GM18520 (cell line): ENCODE data around the gene MED10.

ENCODE experiments used
- ATAC-seq: cut with Tn5 transposase; IDR thresholded peaks from one replicate; pipeline ENCODE4 v1.9.1; 2021; ENCODE audit not compliant: unreplicated experiment

The MED10 gene, protein sequence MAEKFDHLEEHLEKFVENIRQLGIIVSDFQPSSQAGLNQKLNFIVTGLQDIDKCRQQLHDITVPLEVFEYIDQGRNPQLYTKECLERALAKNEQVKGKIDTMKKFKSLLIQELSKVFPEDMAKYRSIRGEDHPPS

DNA sequence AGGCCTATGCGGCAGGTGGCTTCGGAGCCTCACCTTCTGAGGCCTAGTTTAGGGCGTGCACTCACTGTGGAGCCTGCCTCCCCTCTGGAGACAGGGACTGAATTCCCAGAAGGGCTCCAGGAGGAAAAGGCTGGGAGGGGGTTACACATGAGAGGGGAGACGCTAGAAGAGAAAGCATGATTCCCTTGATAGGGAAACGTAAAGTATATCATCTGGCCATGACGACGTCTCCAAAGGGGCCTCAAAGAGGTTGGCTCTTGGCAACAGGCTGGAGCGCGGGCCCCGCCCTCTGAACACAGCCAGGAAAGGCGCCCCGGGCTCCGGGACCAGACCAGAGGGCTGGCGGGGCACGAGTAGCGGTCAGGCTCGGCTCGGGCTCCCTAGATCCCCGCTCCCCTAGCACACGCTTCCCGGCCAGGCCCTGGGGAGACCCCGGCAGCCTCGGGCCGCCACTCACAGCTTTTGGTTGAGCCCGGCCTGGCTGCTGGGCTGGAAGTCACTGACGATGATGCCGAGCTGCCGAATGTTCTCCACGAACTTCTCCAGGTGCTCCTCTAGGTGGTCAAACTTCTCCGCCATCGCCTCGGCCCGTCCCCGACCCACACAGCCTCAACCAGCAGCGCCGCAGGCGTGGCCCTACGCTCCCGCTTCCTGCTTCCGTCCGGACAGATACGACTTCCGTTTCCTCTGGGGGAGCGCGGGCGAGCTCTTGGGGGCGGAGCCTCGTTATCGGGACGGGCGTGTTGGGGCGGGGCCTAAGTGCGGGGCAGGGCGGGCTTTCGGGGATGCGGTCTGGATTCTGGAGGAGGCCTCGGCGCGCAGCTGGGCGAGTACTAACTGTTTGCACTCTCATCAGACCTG is at the start of gene MED10:
TSS of gene MED10 (minus strand) at position 643 of the 861 bp plus-strand sequence. CDS start at position 579, 64 bp downstream.
- ATAC-seq = peak; percentile 94

DNA sequence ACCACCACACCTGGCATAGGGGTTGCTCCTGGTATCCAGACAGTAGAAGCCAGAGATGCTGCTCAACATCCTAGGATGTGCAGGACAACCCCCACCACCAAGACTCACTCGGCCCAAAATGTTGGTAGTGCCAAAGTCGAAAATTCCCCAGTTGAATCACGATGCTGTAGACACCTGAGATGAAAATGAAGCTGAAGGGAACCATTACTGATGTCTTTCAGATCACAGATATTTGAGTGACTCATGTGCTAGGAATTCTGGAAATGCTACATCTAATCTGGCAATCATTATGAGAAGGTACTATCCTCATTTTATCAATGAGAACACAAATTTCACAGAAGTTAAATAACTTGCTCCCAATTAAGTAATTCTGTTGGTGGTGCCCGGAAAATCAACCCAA is 49.3 kb upstream of the MED10 start:
- ATAC-seq = no peak

DNA sequence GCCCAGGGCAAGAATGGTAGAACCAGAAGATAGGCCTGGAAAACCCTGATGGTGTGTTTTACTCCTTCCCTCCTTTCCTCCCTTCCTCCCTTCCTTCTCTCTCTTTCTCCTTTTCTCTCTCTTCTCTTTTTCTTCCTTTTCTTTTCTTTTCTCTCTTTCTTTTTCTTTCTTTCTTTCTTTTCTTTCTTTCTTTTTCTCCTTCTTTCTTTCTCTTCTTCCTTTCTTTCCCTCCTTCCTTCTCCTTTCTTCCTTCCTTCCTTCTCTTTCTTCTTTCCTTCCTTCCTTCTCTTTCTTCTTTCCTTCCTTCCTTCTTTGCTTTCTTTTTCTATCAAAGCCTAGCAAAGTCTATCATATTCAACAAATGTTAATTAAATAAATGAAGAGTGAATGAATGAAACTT is 46.4 kb upstream of the MED10 start:
- no peak for ATAC-seq

DNA sequence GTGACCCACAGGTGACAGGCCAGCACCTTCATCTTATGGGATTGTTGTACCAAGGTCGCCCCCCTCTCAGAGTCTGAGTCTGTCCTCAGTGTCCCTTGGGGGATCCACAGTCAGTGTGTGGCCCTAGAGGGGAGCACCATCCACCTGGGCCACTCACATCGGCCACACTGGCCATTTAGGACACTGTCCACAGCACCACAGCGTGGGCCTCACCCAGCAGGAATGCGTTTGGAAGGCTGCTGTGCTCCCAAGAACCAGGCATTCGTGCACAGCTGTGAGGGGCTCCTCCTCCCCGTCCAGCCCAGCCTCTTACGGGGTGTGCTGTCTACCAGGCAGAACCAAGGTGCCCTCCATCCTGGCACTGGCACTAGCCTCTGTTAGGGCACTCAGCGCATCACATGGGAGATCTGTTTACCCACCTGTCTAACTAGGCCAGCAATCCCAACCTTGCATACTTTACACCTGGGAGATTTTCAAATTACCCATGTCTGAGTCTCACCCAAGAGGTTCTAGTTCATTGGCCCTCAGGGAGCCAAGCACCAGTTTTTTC is 45.8 kb upstream of the MED10 start:
- no peak for ATAC-seq

DNA sequence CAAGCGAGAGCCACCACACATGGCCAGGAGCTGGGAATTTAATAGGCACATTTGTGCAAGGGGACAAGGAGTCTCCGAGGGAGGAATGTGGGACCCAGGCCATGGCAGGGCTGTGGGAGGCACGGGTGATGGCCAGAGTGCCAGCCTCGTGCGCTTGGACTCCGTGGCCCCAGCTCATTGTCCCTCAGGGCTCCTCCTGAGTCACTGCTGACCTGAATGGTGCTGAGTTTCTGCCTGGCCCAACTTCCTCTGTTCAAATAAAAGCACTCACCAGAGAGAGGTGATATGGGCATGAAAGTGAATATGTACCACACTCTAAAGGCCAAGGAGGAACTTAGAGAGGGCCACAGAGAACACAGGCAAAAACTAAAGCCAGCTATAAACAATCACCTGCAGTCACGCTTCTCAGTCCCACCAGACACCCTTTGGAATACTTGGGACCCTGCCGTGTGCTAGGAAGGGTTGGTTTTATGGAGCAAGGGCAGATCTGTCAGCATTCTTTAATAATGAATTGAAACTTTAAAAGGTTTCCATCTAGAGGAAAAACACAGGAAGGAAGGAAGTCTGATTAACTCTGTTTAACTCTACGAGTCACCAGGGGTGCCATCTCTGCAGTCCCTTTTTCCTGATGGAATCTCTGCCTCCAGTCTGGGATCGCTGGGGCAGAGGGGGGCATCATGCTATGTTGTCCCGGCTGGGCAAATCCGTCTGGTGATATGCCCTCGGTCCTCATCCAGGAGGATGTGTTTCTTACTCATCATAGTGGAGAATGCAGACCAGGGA is 45.2 kb upstream of the MED10 start:
- no peak for ATAC-seq

DNA sequence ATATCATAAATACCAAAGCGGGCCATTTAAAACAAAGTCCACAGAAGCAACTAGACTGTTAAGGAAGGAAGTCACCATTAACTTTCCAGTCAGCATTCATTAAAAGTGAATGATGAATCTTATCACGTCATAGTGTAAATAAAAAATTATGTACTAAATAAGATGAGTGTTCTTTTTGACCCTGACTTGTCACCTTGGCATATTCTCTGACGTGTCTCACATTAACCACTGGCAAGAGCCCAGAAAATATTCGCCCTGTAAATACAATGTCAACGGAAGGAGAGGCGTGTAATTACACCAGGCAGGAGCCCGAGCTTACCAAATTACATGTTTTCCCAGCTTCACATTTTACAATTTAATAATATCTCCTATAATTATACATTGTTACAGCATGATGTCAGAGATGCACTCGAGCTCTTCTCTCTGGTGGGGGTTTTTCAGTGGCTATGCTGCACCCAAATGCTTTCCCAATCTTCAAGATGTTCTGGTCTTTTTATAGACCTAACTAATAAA is 41.0 kb upstream of the MED10 start:
- ATAC-seq = no peak

DNA sequence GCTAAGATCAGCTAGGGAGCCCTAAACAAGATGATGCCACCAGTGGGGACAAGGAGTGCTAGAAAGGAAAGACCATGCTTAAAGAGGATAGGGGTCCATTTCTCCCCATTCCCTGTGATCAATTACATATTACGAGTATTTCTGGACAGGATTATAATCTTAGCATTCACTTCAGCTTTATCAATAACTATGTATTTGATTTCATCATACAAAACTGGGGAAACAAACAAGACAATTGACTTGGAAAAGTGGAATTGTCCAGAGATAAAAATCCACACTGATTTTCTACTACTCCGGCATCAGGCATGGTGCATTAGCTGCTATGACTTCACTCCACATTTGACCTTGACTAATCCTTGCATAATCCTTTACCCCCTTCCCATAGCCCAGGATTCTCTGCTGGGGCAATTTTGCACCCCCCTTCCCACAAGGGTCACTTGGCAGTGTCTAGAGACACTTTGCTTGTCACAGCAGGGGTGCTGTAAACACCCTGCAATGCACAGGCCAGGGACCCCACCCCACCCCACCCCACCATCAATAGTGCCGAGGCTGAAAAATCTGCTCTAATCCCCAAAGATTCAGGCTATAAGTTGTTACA is 40.4 kb upstream of the MED10 start:
- no peak for ATAC-seq

DNA sequence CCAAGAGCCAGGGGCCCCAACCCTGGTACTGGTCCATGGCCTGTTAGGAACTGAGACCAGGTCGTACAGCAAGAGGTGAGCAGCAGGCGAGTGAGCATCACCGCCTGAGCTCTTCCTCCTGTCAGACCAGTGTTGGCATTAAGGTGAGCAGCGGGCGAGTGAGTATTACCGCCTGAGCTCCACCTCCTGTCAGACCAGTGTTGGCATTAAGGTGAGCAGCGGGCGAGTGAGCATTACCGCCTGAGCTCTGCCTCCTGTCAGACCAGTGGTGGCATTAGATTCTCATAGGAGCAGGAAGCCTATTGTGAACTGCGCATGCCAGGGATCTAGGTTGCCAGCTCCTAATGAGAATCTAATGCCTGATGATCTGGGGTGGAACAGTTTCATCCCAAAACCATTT is 39.3 kb upstream of the MED10 start:
- no peak for ATAC-seq

DNA sequence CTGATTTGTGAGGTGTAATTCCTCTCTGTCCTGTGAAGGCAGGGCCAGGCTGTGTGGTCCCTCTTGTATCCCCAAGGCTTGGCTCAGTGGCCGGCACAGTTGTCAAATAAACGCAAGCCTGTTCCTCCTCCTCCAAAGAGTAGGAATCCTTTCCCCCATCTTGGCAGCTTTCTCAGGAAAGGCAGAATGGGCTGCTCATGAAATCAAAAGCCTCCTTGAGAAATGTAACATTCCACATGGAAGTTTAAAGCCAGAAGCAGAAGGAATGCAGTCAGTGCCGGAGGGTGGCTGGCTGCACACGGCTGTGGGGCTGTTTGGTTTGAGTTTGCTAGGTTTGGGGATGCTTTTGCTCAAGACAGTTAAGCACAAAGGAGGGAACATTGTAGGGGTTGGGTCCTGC is 34.5 kb upstream of the MED10 start:
- ATAC-seq = no peak

DNA sequence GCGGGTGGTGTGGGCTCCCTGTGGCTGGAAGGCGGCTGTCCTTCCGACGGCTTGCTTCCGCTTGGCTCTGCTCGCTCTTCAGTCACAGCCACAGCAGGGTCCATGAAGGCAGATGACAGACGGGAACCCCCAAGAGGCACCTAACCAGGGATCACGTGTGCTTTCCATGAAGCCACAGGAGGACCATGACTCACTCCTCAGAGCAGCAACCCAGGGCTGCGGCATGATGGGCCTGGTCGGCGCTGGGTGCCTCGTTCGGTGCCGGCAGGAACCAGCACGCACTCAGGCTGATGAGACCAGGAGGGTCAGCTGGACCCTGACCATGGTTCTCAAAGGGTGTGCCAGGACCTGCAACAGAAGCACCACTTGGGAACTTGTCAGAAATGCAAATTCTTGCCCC is 32.8 kb upstream of the MED10 start:
- ATAC-seq = no peak

DNA sequence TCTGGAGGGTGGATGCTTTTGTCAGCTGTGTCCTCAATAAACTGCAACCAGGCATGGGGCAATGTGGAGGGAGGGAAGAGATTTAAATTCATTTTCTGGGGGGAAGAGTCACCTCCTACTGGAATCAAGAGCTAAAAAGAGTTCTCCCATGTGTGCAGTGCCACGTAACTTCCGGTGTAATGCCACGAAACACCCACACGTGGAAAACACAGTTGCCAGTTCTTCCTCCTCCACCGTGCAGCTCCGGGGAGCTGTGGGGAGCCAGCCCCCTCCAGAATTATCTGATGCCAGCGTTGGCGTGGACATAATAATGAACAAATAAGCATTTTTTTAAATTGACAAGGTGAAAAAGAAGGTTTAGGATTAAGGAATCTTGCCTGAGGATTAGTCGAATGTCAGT is 32.1 kb upstream of the MED10 start:
- ATAC-seq = no peak

DNA sequence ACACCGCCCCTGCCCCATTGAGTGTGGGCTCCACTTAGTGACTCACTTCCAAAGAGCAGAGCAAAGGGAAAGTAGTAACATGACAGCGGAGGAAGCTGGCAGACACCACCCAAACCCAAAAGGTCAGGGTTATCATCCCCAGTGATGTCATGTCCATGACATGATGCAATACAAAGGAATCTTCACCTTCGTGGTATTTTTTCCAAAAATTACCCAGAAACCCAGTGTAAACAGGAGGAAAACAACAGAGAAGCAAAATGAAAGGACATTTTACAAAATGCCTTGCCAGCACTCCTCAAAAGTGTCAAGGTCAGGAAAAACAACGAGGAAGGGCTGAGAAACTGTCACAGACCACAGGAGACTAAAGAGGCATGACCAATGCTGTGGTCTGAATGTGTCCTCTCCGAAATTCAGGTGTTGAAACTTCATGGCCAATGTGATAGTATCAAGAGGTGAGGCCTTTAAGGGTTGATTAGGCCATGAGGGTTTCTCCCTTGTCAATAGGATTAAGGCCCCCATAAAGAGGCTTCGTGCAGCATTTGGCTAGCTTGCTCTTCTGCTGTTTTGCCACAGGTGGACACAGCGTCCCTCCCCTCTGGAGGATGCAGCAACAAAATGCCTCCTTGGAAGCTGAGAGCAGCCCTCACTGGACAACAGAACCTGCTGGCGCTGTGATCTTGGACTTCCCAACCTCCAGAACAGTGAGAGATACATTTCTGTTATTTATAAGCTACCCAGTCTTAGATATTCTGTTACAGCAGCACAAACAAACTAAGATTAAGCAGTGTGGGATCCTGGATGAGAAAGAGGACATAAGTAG is 30.5 kb upstream of the MED10 start:
- peak; percentile 46 for ATAC-seq

DNA sequence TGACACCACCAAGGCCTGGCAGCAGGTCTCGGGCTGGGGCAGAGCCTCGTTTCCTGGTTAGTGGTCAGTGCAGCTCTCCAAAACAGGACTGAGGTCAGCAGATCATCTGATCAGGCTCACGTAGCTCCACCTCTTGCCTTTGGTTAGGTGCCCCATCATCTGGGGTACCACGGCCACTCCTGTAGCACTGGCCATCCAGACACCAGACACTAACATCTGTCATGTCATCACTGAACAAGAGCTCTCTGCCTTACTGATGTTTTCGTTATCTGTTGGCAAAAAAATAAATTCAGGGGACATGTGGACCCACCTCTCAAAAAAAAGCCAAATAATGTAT is 29.9 kb upstream of the MED10 start:
- ATAC-seq = no peak

DNA sequence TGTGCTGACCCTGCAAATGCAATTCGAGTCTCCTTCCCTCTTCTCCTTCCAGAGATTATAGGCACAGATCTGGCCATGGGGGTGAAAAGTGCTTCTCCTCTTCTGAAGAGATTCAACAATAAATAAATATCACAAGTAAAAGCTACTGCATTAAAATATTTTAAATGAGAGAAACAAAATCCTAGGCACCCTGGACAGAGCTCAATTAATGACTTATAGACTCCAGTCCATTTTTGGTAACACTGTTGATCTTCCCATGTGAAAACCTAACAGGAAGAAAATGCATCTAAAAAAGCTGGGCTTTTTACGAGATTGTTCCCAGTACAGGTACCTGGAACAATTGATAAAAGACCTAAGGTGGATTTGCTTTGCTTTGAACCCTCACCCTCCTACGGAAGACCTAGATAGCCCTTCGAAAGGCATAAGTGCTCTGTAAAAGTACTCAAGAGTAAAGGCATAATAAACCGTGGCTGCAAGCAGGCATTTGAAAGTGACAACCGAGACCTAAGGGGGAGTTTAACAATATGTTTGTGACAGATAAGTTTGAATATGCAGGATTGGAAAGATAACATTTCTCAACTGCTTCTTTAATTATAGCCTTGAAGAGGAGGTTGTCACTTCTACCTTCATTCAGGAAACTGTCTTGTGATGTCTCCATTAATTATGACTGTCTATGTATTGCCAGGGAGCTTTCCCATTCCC is 29.4 kb upstream of the MED10 start:
- ATAC-seq = no peak

DNA sequence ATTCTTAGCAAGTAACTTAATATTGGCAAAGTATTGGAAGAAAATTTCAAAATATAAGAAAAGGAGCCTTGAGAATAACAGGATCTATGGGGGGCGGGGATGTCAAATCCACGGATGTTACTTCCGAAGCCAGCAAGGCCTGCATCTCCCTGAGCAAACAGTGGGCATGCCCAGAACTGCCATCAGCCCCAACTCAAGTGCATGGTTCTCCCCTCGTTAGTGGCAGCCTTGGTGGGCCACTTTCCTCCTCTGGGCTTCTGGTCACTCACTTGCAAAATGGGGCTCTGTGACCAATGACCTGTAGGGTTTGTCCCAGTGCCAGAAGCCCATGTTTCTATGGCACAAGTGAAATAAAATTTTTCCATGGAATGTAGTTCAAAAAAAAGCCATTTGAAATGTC is 27.2 kb upstream of the MED10 start:
- ATAC-seq = no peak

DNA sequence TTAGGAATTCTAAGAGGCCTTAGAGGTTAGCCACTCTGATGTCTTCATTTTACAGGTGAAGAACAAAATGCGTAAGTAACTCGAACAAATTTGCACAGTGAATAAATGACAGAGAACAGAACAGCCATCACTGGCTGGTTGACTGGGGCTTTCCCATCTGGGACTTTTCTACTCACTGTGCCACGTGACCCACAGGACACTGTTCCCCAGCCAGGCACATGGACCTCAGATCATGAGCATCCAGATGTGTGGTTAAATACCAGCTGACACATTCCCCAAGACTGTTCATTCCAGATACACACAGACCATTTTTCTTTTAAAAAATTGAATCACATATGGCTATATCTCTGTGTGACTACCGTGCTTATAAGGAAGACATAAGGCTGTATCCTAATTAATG is 25.8 kb upstream of the MED10 start:
- peak; percentile 44 for ATAC-seq

DNA sequence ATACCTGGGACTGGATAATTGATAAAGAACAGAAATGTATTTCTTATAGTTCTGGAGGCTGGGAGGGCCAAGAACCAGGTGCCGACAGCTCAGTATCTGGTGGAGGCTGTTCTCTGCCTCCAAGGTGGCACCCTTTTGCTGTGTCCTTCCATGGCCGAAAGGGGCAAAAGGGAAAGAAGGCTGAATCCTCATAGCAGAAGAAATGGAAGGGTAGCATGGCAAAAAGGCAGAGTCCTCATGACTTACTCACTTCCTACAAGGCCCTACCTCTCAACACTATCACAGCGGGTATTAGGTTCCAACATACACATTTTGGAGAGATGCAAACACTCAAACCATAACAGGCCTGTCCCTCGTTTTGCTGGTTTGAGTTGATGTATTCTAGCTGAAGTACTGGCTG is 25.1 kb upstream of the MED10 start:
- ATAC-seq = no peak

DNA sequence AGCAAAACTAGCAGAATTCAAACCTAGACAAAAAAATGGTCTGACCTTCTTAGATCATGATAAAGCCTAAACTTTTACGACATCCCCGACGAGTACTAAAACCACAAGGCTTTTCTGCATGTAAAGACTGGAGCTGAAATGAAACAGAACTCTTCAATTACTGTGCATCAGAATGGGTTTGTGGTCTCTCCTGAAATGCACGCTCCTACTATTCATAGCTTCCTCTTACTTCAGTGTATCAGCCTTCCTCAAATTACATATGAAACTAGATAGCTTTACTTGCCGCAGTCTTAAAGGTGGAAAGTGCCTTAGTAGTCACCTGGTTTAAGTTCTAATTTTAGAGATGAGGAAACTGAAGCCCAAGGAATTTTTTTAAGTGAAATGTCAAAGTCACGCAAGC is 24.6 kb upstream of the MED10 start:
- no peak for ATAC-seq

DNA sequence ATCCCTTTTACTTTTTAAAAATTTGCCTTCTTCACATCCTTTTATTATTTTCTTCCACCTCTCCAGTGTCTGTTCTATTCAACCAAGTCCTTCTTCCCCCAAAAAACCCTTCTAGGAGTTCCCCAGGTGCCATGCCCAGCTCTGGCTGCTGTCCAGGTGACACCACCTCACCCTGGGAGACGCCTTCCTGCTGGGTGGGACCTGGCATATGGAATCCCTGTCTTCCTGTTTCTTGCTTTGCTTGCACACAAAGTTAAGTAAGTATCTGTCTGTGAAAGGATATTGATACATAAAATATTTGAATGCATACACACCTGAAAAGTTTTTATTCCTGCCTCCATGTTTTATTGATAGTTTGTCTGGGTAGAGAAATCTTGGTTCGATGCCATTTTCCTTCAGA is 23.1 kb upstream of the MED10 start:
- no peak for ATAC-seq
